K562 (cell line): ENCODE data around the gene HSP90AA1. TPM values are rescaled to one million over a fixed set of nuclear protein-coding genes. Genes with fewer than 3 reads are reported as not detected.

Experiments
- ATAC-seq: fragments of 200-7000 bp; cut with Tn5 transposase; 3 replicates; pipeline ENCODE4 v1.9.1; 2020; ENCODE audit warnings: moderate library complexity
- BruUV-seq: library from RNA; stranded (reverse); fragments of 400-500 nt; replicated peaks from 2 replicates; lab custom pipeline; 2021; lab: Mats Ljungman, UMichigan
- CTCF ChIA-PET: fragments of 300-600 bp; formaldehyde crosslinking; extraction: SDS; loops from one replicate; lab custom pipeline; 2021; ENCODE audit warnings: low intra/inter-chr PET ratio; lab: Yijun Ruan, JAX
- POLR2A ChIA-PET: fragments of 300-600, 350-650 bp; sonication (Branson Sonifier 250); formaldehyde crosslinking; extraction: SDS; loops from one replicate; lab custom pipeline; 2021; ENCODE audit warnings: antibody characterized with exemption, inconsistent platforms; lab: Yijun Ruan, JAX
- DNase-seq, 4 experiments: peaks; one replicate each; pipeline versions ENCODE4 v3.0.0 to v3.0.0-alpha.2; 2011 to 2018; ENCODE audit warnings: low spot score in 3 of 4, mixed read lengths in 3 of 4; ENCODE audit errors: extremely low read depth in 1 of 4
- FAIRE-seq: peaks from 2 replicates; lab custom pipeline; 2011; peaks lifted over from hg19 to GRCh38; lab: Jason Lieb, UNC
- H2AFZ ChIP-seq: 2 replicates; pipeline ENCODE4 v1.6.0; 2011; ENCODE audit warnings: low read depth, low read length, control low read depth, inconsistent platforms
- H3K27ac ChIP-seq: fragments of 200-600 bp; 3 replicates; pipeline ENCODE4 v1.8.0; 2011; ENCODE audit warnings: low read depth, mild to moderate bottlenecking, control low read depth, inconsistent platforms, low read length, moderate library complexity, mixed read lengths; ENCODE audit errors: extremely low read depth
- H3K27me3 ChIP-seq, 2 experiments: fragments of 300-600 bp in 1 of 2; 2 replicates in 1 of 2; 3 replicates in 1 of 2; pipeline versions ENCODE4 v1.6.0 to v1.8.0; 2011; ENCODE audit warnings: inconsistent platforms in 2 of 2, low read length in 2 of 2, mild to moderate bottlenecking in 1 of 2, mixed read lengths in 1 of 2, moderate library complexity in 1 of 2; ENCODE audit not compliant: control insufficient read depth in 2 of 2, insufficient read depth in 2 of 2
- H3K36me3 ChIP-seq: fragments of 300-600 bp; 3 replicates; pipeline ENCODE4 v1.8.0; 2011; ENCODE audit warnings: mild to moderate bottlenecking, low read length, inconsistent platforms; ENCODE audit not compliant: control insufficient read depth, insufficient read depth
- H3K4me1 ChIP-seq, 2 experiments: fragments of 200-600 bp in 1 of 2; replicated peaks in 1 of 2; 2 replicates in 1 of 2; 3 replicates in 1 of 2; pipeline versions ENCODE4 v1.5.1 to v1.8.0; 2011; ENCODE audit warnings: inconsistent platforms in 2 of 2, low read length in 2 of 2, mild to moderate bottlenecking in 1 of 2, mixed read lengths in 1 of 2, moderate library complexity in 1 of 2; ENCODE audit not compliant: control insufficient read depth in 2 of 2, insufficient read depth in 2 of 2
- H3K4me2 ChIP-seq: 2 replicates; pipeline ENCODE4 v1.6.1; 2011; ENCODE audit warnings: low read length, control low read depth, inconsistent platforms, mixed read lengths; ENCODE audit not compliant: insufficient read depth
- H3K4me3 ChIP-seq: fragments of 200-600 bp; sonication (generic), shearing (Covaris generic); 2 replicates; pipeline ENCODE4 v1.5.1; 2016; ENCODE audit warnings: control low read depth, inconsistent platforms
- H3K79me2 ChIP-seq: fragments of 200-600 bp; 3 replicates; pipeline ENCODE4 v1.8.0; 2011; ENCODE audit warnings: low read length, inconsistent platforms; ENCODE audit not compliant: control insufficient read depth, insufficient read depth
- H3K9ac ChIP-seq, 2 experiments: 2 replicates each; pipeline versions ENCODE4 v1.6.0 to v1.6.1; 2011; ENCODE audit warnings: low read depth in 2 of 2, low read length in 2 of 2, control low read depth in 1 of 2, inconsistent platforms in 1 of 2, mild to moderate bottlenecking in 1 of 2, mixed read lengths in 1 of 2; ENCODE audit not compliant: insufficient read depth in 1 of 2
- H3K9me1 ChIP-seq: one replicate; pipeline ENCODE4 v1.6.0; 2011; ENCODE audit warnings: inconsistent platforms, mild to moderate bottlenecking, low read length, moderate library complexity; ENCODE audit not compliant: control insufficient read depth, insufficient read depth
- H3K9me3 ChIP-seq: replicated peaks from 2 replicates; pipeline ENCODE4 v1.5.1; 2011; ENCODE audit warnings: low read depth, low read length, inconsistent platforms; ENCODE audit not compliant: control insufficient read depth, insufficient read depth
- H4K20me1 ChIP-seq: replicated peaks from 2 replicates; pipeline ENCODE4 v1.6.1; 2011; ENCODE audit warnings: low read length, inconsistent platforms, mixed read lengths; ENCODE audit not compliant: control insufficient read depth, insufficient read depth
- RB1 ChIP-seq: fragments of 450-650 bp; IDR thresholded peaks from 2 replicates; pipeline ENCODE4 v1.6.1; 2017; ENCODE audit warnings: low read depth, mild to moderate bottlenecking
- WGBS: fragments of 100-300 bp; shearing (Covaris generic); methylation state at CpG from one replicate; pipeline ENCODE4 v1.1.6; 2016; ENCODE audit warnings: low coverage, mixed read lengths; ENCODE audit not compliant: insufficient coverage; ENCODE audit errors: missing lambda C conversion rate; 5-methylcytosine and 5-hydroxymethylcytosine counted together
- in situ Hi-C: fragments of 300-500 bp; cut with MboI; formaldehyde crosslinking; loops from 4 replicates; pipeline ENCODE4 v1.15.0; 2018; ENCODE audit warnings: inconsistent platforms, mixed read lengths
- intact Hi-C: fragments of 100-400 bp; cut with micrococcal nuclease; formaldehyde crosslinking; loops from 2 replicates; pipeline ENCODE4 v1.14.2; 2022
- polyA plus RNA-seq, 8 experiments: library from polyadenylated mRNA; depleted of rRNA in 4 of 8; stranded (reverse) in 5 of 8; unstranded in 3 of 8; fragments of >200 nt; fragmentation: Nextera tagmentation in 2 of 8; fragmentation: Illumina TruSeq in 1 of 8; extraction: Ambion mirVana in 2 of 8; extraction: Trizol in 1 of 8; gene quantifications; 2 replicates each; pipeline versions ENCODE4 v1.2.1 to v1.2.3, GENCODE V29; 2011 to 2014; ENCODE audit warnings: inconsistent platforms in 1 of 8, missing spikeins in 1 of 8
- total RNA-seq, 7 experiments: library from RNA; depleted of rRNA in 6 of 7; stranded (reverse); fragments of >200 nt in 6 of 7; fragmentation: Illumina TruSeq in 2 of 7; extraction: Trizol in 2 of 7; gene quantifications; 2 replicates each; pipeline versions ENCODE4 v1.2.1 to v1.2.3, GENCODE V29; 2011 to 2021; ENCODE audit warnings: low replicate concordance in 1 of 7
- TF ChIP-seq, protein P1 (sequence below): IDR thresholded peaks from 3 replicates; pipeline ENCODE4 v1.6.1; 2011; ENCODE audit warnings: borderline replicate concordance, mild to moderate bottlenecking, moderate library complexity; ENCODE audit not compliant: insufficient read length; ENCODE audit errors: extremely low read depth
- TF ChIP-seq, protein P2 (sequence below): sonication (generic); formaldehyde crosslinking; IDR thresholded peaks from 2 replicates; pipeline ENCODE4 v1.8.0; 2022; ENCODE audit warnings: mild to moderate bottlenecking, missing genetic modification reagents

HSP90AA1 gene
- total and polyA plus RNA-seq, 9 of the 15 experiments (the other 6 are each of a cell fraction or from before 2014, with no cell fraction given): 377 to 1,731 (median 879) TPM

DNA sequence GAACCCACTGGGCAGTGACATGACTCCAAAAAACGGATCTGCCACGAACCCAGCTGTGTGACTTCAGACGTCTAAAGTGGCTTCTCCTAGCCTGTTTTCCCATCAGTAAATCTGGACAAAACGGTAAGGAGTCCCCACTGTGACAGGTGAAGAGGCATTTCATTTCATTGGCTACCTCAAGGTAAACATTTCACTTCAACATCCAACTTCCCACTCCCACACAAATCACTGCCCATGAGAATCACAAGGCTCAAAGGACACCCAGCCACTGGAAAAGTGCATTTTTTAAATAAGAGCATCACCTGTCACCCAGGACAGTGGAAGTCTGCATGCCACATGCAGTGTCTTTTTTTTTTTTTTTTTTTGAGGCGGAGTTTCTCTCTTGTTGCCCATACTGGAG is 27.9 kb downstream of the HSP90AA1 start (continued):
- TF ChIP-seq, protein P1, sequence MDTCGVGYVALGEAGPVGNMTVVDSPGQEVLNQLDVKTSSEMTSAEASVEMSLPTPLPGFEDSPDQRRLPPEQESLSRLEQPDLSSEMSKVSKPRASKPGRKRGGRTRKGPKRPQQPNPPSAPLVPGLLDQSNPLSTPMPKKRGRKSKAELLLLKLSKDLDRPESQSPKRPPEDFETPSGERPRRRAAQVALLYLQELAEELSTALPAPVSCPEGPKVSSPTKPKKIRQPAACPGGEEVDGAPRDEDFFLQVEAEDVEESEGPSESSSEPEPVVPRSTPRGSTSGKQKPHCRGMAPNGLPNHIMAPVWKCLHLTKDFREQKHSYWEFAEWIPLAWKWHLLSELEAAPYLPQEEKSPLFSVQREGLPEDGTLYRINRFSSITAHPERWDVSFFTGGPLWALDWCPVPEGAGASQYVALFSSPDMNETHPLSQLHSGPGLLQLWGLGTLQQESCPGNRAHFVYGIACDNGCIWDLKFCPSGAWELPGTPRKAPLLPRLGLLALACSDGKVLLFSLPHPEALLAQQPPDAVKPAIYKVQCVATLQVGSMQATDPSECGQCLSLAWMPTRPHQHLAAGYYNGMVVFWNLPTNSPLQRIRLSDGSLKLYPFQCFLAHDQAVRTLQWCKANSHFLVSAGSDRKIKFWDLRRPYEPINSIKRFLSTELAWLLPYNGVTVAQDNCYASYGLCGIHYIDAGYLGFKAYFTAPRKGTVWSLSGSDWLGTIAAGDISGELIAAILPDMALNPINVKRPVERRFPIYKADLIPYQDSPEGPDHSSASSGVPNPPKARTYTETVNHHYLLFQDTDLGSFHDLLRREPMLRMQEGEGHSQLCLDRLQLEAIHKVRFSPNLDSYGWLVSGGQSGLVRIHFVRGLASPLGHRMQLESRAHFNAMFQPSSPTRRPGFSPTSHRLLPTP: no peak
- no peak for TF ChIP-seq RB1

DNA sequence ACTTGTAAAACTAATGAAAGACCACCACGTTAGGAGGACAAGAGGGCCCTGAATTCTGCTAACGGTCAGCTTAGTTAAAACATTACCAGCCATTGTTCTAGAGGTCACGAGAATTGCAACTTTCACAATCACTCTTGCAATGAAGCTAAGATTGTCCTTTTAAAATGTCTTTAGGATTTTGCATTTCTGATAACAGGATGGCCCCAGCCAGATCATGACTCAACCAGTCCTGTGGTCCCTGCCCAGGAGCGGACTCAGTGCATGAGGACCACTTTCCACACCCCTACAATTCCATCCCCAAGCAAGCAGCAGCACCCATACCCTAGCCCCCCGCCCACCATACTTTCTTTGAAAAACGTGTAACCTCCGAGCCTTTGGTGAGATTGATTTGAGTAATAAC is 28.7 kb downstream of the HSP90AA1 start:
- no TSS peak for BruUV-seq
- Histone ChIP-seq H3K9me1 (no peaks in the 10 kb centered on the region), H3K4me3 (no peak overlapping the region), H3K9me3 (no peaks in the 10 kb centered on the region), H3K9ac (no peak overlapping the region), H4K20me1 (no peaks in the 10 kb centered on the region), H3K4me1 (peaks cover 0 to 19% of the 10 kb centered on the region in 2 experiments; a peak in 2 of 5 replicates), H2AFZ (no peak overlapping the region), H3K79me2 (no peaks in the 10 kb centered on the region), H3K36me3 (no peaks in the 10 kb centered on the region), H3K4me2 (no peak overlapping the region), H3K27me3 (no peaks in the 10 kb centered on the region), H3K27ac (no peak overlapping the region)
- DNase-seq (no peak), ATAC-seq (no peak), FAIRE-seq (no peak)
- intact Hi-C loops: no loop called here
- WGBS: 21% methylated on average over 6 of the region's 7 CpGs
- ChIA-PET CTCF (no interaction called here), POLR2A (interaction anchor here (1.3 to 1.6 kb wide), 3 partner anchors 14 to 85 kb away, joined by 3 read pairs; no protein-coding TSS in a partner anchor)
- in situ Hi-C loops: no loop called here
- TF ChIP-seq, protein P2, sequence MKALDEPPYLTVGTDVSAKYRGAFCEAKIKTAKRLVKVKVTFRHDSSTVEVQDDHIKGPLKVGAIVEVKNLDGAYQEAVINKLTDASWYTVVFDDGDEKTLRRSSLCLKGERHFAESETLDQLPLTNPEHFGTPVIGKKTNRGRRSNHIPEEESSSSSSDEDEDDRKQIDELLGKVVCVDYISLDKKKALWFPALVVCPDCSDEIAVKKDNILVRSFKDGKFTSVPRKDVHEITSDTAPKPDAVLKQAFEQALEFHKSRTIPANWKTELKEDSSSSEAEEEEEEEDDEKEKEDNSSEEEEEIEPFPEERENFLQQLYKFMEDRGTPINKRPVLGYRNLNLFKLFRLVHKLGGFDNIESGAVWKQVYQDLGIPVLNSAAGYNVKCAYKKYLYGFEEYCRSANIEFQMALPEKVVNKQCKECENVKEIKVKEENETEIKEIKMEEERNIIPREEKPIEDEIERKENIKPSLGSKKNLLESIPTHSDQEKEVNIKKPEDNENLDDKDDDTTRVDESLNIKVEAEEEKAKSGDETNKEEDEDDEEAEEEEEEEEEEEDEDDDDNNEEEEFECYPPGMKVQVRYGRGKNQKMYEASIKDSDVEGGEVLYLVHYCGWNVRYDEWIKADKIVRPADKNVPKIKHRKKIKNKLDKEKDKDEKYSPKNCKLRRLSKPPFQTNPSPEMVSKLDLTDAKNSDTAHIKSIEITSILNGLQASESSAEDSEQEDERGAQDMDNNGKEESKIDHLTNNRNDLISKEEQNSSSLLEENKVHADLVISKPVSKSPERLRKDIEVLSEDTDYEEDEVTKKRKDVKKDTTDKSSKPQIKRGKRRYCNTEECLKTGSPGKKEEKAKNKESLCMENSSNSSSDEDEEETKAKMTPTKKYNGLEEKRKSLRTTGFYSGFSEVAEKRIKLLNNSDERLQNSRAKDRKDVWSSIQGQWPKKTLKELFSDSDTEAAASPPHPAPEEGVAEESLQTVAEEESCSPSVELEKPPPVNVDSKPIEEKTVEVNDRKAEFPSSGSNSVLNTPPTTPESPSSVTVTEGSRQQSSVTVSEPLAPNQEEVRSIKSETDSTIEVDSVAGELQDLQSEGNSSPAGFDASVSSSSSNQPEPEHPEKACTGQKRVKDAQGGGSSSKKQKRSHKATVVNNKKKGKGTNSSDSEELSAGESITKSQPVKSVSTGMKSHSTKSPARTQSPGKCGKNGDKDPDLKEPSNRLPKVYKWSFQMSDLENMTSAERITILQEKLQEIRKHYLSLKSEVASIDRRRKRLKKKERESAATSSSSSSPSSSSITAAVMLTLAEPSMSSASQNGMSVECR: no peak
